HG03432 (cell line): ENCODE measurements around the gene ASXL1.
"Not testable (repeated sequence)": the region's sequence is repeated elsewhere in the genome, so short reads cannot be mapped to it uniquely, and the experiment has no call there.

Experiments
- ATAC-seq: cut with Tn5 transposase; IDR thresholded peaks from one replicate; pipeline ENCODE4 v1.9.1; 2021; ENCODE audit warnings: mild to moderate bottlenecking, moderate library complexity; ENCODE audit not compliant: unreplicated experiment

The ASXL1 gene

DNA sequence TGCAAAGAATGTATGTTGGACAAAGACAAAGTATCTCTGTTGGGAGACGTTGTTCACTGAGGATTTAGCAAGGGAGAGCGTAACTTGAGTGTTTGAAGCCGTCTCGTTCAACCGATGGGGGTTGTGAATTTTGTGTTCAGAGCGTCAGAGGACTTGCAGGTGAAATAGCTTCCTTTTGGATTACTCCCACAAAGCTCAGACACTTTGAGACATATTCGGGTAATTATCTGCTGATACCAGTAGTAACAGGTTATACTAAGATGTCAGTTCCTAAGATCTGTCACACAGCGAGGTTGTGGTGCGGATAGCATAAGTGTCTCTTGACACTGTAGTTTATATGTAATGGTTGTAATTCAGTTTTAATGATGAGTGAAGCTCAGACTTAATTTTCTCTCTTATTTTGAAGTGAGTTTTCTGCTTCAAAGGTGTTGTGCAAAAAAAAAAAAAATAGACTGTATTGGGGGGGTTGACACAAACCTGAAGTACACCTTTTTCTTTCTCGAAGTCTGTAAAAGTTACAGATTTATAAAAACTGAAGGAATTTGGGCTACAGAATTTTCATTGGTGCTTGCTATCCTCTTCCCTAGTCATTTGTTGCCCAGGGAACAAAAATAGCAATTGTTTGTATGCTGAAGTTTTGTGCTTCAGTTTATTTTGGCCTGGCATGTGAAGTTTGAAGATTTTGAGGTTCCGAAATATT is 1.7 kb downstream of the ASXL1 start:
- no peak for ATAC-seq

DNA sequence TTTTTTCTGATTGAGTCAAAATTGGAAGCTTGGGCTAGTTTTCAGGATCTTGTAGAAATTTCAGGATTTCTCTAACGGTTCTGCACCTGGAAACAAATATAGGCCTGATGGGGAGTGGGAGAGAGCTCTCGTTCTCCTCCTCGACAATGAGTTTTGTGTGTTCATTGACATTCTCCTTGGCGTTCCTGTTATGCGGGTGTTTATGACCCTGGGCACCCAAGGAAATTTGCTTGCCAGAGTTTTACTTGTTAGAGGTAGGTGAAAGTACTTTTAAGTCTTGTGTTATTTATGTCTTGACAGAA is 2.2 kb downstream of the ASXL1 start:
- no peak for ATAC-seq

DNA sequence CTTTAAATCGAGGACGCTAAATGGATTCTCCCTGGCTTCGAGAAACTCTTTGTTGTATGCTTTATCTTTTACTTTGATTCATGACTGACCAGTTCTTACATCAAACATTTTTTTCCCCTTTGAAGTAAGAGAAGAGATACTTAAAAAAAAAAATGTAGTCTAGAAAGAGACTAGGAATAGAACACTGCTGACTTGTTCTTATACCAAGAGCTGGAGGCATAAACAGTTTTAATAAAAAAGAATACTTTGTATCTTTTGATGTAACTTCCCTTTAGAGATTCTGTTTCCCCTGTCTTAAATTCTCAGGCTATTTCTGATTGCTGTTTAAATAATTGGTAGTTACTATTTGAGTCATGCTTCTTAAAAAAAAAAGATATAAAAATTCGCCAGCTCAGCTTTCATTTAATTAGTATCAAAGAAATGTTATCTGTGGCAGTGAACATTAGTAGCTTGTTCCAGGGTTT is 4.8 kb downstream of the ASXL1 start:
- ATAC-seq = no peak

DNA sequence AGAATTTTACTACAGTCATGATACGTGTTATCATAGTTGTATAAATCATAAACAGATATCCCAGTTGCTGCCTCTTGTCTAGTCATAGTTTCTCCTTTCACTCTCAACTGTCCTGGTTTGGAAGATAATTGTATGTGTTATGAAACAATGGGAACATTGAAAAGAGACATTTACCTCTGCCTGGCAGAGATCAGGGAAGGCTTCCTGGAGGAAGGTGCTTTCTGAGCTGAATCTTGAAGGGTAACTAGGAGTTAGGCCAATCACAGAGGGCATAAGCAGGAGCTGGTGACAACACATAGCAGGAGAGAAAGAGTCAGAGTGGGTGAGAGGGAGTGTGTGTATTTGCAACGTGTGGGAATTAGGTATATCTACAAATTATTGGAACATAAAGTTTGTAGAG is 5.4 kb downstream of the ASXL1 start:
- ATAC-seq = no peak

DNA sequence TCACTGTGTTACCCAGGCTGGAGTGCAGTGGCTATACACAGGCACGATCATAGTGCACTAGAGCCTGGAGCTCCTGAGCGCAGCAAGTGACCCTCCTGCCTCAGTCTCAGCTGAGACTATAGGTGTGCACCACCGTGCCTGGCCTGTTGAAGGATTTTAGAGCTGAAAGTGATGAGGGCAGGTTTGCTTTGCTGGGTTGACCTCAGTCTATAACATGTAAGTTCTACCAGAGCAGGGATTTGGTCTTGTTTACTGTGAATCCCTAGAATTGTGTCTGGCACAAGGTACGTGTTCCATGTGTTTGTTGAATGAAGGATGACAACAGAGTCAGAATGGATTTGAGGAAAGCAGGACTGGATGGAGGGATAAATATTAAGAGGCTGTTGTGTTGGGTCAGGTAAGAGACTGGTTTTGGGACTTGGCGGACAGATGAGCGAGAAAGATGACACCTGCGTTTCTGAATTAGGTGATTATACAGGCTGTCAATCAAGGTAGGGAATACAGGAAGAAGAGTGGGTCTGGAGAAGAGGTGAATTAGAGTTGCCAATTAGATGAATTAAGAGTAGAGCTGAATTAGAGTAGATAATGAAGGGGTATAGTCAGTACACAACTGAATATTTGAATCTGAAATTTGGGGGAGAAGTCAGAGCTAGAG is 6.5 kb downstream of the ASXL1 start:
- ATAC-seq = no peak

DNA sequence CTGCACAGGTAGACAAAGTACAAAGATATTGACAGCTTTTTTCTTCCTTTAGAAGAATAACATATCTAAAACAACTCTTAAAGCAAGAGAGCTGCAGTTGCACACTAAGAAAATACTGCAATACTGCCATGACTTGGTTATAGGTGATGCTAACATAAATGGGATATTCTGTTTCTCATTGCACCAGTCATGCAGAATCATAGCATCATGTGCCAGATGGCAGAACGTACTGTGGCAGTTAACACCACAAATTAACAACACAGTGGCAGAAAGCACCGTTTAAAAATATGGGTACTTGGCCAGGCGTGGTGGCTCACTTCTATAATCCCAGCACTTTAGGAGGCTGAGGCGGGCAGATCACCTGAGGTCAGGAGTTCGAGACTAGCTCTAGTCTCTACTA is 7.4 kb downstream of the ASXL1 start:
- no peak for ATAC-seq

DNA sequence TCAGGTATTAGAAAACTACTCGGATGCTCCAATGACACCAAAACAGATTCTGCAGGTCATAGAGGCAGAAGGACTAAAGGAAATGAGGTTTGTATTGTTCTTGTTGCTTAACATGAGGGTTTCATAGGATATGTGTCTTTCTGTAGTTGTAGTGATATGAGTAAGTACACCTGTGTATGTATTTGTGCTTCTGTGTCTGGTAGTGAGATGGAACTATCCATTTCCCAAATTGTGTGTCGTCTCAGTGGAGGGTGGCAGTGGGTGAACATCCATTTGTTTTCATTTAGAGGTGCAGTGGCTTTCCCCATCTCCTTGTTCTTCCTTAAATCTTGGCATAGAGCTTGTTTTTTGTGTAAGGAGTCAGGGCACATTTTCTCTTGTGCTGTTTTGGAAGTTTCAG is 8.2 kb downstream of the ASXL1 start:
- ATAC-seq = peak; percentile 48

DNA sequence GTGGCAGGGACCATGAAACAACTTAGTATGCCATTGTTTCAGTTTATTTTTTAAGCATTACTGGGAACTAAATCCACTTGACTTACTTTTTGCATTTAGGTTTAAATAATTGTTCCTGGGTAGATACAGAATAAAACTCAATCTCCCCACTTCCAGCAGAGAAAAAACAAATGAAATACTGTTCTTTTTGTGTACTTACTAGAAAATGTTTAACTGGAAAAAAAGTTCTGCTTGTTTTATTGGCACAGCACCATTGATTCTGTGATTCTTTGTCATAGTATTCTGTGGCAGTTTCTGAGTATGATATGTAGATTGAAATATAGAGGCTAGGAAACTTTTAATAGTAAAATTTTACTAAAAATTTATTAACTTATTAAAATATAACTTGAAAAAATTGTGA is 10.2 kb downstream of the ASXL1 start:
- no peak for ATAC-seq

DNA sequence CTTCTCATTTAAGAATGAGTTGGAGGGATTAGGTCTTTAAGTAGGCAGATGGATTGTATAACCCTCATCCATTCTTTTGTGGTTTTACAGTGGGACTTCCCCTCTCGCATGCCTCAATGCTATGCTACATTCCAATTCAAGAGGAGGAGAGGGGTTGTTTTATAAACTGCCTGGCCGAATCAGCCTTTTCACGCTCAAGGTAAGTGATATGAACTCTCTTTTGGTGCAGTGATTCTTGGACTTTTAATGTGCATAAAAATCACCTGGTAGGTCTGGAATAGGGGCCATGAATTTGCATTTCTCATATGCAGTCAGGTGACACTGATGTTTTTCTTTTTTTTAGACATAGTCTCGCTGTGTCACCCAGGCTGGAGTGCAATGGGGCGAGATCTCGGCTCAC is 10.8 kb downstream of the ASXL1 start:
- peak; percentile 46 for ATAC-seq

DNA sequence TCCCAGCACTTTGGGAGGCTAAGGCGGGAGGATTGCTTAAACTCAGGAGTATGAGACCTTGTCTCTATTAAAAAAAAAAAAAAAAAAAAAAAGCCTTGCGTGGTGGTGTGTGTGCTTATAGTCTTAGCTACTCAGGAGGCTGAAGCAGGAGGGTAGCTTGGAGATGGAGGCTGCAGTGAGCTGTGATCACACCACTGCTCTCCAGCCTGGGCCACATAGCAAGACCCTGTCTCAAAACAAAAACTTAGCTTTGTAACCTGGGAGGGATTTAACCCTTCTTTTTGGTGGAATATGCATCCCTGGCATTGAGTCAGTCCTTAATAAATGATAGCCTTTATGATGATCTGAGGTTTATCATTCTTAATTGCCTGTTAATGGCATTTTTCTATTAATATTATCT is 12.8 kb downstream of the ASXL1 start:
- ATAC-seq = no peak

DNA sequence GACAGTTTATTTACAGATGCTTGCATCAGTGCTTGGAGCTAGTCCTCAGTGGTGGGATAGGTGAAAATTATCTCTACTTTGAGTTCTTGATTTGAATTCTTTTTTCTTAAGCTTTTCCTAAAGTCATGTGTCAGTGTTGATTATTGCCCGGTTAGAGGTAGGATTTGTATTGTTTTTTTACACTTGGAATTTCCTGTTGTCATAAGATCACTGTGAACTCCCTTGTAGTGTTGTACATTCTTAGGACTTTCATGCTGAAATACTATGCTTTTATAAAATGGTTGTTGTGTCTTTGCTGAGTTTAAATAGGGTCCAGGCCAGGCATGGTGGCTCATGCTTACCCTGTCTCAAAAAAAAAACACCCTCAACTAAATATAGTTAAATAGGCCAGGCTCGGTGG is 20.3 kb downstream of the ASXL1 start:
- ATAC-seq = no peak

DNA sequence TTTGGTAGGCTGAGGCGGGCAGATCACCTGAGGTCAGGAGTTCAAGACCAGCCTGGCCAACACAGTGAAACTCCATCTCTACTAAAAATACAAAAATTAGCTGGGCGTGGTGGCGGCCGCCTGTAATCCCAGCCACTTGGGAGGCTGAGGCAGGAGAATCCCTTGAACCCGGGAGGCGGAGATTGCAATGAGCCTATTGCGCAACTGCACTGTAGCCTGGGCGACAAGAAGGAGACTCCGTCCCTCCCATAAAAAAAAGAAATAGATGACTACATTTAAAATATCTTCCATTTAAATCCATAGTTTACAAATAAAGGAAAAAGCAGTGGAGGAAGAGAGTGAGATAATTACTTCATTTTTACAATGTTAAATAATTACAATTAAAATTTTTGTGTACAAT is 21.9 kb downstream of the ASXL1 start:
- not testable (repeated sequence) for ATAC-seq

DNA sequence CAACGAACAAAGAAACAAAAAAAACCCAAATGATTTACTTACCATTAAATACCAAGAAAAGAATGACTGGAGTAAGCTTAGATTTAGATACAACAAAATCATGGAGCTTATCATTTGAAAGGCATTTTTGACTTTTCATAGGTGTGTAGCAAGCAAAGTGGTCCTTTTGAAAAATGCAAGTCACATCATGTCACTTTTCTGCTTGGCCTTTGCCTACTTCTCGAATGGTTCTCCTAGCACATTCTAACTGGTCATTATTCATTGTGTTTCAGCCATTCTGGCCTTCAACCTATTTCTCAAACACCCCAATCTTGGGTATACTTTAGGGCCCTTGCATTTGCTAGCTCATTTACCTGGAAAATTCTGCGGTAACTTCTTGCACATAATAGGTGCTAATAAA is 22.6 kb downstream of the ASXL1 start:
- ATAC-seq = no peak

DNA sequence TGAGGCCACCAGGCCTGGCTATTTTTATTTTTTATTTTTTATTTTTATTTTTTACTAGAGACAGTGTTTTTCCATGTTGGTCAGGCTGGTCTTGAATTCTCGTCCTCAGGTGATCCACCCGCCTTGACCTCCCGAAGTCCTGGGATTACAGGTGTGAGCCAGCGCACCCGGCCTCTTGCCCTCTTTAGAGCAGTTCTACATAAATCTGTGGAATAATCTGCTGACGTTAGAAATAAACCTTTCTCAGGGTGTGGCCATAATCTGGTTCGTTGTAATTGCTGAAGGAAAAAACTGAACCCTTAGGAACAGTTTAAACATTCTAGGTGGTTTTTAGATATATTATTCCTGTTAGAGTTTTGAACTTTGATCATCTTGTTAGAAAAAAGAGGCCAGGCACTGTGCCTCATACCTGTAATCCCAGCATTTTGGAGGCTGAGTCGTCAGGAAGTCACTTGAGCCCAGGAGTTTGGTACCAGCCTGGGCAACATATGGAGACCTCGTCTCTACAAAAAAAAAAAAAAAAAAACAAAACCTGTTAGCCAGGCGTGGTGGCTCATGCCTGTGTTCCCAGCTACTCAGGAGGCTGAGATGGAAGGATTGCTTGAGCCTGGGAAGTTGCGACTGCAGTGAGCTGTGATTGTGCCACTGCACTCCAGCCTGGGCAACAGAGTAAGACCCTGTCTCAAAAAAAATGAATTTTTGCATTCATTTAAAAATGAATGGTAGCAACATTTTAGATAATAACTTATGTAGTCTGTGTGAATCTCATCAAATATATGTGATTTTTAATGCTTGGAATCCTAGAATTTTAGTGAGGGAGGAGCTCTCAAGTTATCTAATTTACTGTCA is 24.2 kb downstream of the ASXL1 start:
- ATAC-seq = no peak

DNA sequence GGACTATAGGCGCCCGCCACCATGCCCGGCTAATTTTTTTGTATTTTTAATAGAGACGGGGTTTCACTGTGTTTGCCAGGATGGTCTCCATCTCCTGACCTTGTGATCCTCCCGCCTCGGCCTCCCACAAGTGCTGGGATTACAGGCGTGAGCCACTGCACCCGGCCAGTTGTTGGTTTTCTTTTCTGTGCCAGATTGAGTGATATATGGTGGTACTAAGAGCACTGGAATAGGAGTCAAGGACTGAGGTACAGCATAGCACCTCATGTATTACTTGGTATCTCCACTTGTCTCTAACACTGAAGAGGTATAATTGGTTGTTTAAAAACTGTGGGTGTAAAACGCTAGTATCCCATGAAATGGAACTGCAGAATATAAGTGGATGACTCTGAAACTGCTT is 25.3 kb downstream of the ASXL1 start:
- not testable (repeated sequence) for ATAC-seq

DNA sequence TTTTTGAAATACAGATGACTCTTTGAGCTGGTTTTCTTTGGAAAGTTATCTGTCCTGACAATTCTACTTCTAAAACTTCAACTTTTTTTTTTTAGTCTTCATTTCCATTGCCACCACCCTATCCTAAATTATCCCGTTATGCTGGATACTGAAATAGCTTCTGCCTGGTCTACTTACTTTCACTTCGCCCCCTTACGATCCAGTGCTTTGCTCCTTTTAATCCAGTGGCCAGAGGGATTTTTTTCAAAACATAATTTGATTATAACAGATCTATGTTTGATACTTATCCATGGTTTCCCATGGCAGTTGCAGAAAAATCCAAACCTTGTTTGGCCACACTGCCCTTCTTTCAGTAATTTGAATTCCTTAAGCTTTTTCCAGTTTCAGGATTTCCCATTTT is 27.4 kb downstream of the ASXL1 start:
- ATAC-seq = no peak

DNA sequence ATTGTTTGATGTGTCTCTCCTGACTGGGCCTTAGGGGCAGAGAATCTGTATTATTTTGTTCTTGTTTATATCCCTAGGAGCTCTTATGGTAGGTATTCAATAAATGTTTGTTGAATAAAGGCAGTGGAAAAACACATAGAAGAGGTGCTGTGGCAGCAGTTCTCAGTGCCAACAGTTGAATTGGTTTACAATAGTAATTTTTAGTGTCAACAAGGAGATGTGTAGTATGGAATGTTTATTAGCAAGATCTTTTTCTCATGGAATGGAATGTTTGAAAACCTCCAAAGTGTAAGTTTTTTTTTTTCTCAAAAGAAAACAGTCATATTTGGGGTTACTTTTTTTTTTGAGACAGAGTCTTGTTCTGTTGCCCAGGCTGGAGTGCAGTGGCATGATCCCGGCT is 28.0 kb downstream of the ASXL1 start:
- no peak for ATAC-seq

DNA sequence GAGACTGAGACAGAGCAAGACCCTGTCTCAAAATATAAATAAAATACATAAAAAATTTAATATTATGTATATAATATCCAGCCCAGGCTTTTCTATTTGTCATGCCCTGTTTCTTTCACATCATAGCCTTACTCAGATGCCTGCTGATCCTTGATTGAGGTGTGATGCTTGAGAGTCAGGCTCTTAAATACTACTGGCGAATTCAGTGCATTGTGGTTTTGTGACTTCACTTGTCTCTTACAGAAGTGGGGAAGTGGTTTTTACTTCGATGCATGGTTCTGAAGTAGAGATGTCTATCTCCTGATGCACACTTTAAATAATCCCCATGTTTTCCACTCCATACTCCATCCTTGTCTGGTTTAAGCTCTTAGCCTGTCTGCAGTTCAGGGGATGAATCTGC is 29.1 kb downstream of the ASXL1 start:
- ATAC-seq = no peak

DNA sequence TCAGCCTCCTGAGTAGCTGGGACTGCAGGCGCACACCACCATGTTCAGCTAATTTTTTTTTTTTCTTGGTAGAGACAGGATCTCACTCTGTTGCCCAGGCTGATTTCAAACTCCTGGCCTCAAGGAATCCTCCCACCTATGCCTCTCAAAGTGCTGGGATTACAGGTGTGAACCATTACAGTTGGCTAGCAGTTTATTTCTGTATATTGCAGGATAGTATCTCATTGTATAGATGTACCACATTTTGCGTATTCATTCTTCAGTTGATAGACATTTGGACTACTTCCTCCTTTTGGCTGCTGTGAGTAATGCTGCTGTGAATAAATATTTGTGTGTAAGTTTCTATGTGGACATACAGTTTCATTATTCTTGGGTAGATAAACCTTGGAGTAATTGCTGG is 32.9 kb downstream of the ASXL1 start:
- ATAC-seq = no peak

DNA sequence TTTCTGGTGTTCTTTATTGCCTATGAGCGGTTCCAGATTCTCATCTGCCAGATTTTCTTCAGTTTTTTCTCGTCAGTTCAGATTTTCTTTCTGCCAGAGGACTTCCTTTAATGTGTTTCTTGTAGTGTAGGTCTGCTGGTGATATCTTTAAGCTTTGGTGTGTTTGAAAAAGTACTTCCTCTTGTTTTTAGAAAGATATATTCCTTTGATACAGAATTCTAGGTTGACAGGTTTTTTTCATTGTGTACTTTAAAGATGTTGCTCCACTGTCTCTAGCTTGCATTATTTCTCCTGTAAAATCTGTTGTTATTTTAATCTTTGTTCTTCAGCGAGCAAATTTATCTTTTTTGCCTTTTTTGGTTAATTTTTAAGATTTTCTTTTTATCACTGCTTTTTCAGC is 36.9 kb downstream of the ASXL1 start:
- ATAC-seq = no peak

DNA sequence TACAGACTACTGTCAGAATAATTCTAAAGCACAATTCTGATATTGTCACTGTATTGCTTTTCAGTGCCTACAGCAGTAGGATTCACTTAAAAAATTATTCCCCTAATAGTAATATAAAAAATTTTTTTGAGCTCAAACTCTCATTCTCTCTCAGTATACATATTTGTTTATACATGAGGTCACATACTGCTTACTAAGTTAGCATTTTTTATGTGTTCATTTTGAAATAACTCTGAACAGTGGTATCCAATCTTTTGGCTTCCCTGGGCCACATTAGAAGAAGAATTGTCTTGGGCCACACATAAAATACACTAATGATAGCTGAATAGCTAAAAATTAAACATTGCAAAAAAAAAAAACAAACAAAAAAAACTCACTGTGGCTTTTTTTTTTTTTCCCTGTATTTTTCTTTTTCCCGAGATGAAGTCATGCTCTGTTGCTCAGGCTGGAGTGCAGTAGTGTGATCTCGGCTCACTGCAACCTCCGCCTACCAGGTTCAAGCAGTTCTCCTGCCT is 38.6 kb downstream of the ASXL1 start:
- no peak for ATAC-seq

DNA sequence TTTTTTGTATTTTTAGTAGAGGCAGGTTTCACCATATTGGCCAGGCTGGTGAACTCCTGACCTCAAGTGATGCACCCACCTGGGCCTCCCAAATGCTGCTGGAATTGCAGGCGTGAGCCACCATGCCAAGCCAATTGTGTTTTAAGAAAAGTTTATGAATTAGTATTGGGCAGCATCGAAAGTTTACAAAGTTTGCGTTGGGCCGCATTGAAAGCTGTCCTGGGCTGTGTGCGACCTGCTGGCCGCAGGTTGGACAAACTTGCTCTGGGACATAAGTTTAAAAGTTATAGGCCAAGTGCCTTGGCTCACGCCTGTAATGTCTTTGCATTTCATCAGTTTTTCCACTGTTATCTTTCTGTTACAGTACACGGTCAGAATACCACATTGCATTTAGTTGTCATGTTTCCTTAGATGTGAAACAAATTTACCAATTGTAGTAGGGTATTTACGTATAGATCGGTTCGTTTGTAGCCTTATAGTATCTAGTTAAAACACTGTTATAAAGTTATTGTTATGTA is 39.5 kb downstream of the ASXL1 start:
- no peak for ATAC-seq
